GM18502 (cell line): Measurements from ENCODE around the gene HDLBP.
"Not testable (repeated sequence)": the region's sequence is repeated elsewhere in the genome, so short reads cannot be mapped to it uniquely, and the experiment has no call there.

ENCODE experiments used
- ATAC-seq: cut with Tn5 transposase; IDR thresholded peaks from one replicate; pipeline ENCODE4 v1.9.1; 2021; ENCODE audit warnings: mild to moderate bottlenecking; ENCODE audit not compliant: unreplicated experiment, poor library complexity

The HDLBP gene

DNA sequence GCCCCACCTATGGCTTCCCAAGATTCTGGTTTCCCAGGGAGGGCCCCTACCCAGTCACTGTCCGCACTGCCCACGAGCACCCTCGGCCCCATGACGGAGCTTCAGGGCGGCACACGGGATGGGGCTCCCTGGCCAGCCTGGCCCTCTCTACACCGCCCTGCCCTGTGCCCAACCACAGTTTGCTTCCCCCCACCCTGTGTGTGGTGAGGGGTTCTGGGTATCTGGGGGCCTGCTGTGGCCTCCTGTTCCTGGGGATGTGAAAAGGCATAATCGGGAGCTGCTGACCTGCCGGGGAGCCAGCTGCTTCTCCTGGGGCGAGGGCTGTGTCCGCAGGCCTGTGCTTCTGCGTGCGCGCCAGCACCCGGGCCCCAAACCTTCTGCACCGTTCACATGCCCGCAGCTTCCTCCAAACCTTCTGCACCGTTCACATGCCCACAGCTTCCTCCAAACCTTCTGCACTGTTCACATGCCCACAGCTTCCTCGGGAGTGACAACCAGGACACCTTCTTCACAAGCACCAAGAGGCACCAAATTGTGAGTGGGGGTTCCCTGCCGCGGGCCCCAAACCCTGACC, 114.6 kb downstream of the HDLBP start:
- ATAC-seq: no peak

- ATAC-seq: no peak
Measured at GRCh38 chr2:241199897-241200821, 115.3 kb downstream of the HDLBP start.

DNA sequence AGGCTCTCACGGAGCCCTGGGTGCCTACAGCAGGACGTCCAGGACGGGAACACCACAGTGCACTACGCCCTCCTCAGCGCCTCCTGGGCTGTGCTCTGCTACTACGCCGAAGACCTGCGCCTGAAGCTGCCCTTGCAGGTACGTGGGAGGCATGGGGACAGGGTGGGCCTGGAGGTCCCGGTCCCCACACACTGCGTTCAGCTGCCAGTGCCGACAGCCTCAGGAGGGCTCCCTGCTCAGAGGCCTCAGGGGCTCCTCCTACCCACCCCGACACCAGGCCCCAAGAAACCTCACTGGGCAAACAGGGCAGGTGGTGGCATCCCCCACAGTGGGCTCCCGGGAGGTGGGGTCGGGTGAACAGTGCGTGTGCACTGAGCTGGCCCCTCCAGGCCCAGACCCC, 116.2 kb downstream of the HDLBP start:
- ATAC-seq: no peak

DNA sequence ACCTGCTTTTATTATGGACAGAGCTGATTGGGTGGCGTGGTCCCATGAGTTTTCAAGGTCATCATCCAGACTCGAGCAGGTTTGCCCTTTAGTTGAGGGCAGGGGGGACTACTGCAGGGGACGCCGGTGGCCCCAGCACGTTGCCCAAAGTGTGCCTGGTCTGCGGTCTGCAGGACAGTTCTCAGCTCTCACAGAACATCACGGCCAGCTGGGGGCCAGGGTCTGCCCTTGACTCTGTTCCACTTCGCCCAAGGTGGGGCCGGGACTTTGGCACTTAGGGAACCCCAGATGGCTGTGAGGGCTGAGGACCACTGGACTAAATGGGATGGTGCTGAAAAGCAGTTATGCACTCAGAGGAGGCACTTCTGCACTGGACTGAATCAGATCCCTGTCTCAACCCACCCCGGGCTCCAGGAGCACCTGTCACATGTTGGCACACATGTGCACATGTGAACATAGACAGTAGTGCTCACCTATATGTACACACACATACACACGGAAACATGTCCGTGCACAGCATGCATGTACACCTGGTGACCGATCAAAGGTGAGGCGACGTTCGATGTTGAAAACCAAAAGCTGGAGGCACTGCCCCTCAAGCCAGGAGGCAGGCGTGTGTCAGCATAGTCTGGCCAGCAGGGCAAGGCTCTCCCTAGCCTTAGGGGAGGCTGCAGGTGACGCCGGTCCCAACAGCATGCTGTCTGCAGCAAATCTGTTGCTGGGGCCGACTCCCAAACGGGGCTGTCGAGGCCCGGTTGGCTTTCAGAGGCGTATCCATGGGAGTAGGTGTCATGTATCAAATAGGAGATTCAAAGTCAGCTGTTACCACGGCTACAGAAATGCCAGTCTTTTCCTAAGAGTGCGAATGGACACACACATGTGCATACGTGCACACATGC, 116.8 kb downstream of the HDLBP start:
- ATAC-seq: no peak

- no peak for ATAC-seq
Measured at GRCh38 chr2:241197947-241198346, 117.5 kb downstream of the HDLBP start.

DNA sequence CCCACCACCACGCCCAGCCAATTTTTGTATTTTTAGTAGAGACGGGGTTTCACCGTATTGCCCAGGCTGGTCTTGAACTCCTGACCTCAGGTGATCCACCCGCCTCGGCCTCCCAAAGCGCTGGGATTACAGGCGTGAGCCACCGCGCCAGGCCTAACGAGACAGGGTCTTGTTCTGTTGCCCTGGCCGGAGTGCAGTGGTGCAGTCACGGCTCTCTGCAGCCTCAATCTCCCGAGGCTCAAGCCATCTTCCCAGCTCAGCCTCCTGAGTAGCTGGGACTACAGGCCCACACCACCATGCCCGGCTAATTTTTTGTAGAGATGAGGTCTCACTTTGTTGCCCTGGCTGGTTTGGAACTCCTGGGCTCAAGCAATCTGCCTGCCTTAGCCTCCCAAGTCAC, 118.2 kb downstream of the HDLBP start:
- not testable (repeated sequence) for ATAC-seq

- no peak for ATAC-seq
Measured at GRCh38 chr2:241195506-241196130, 119.9 kb downstream of the HDLBP start.

GRCh38 chr2:241194811-241195210, 120.7 kb downstream of the HDLBP start:
- ATAC-seq: no peak

GRCh38 chr2:241193271-241193670, 122.2 kb downstream of the HDLBP start:
- no peak for ATAC-seq

DNA sequence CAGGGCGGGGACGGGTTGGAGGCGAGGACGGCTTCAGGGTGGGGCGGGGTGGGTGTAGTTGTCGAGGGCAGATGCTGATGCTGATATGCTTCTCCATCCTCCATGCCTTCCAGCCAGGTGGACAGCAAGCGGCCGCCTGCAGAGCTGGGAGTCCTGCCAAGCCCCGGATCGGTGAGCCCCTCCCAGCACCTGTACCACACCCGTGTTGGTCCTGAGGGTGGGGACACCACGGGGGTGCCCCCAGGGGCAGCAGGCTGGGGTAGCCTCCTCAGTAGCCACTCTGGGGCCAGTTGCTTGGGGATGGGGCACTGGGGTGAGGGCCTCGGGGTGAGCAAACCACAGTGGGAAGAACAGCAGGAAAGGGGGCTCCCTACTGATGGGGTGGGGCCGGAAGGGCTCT, 124.4 kb downstream of the HDLBP start:
- ATAC-seq: no peak

DNA sequence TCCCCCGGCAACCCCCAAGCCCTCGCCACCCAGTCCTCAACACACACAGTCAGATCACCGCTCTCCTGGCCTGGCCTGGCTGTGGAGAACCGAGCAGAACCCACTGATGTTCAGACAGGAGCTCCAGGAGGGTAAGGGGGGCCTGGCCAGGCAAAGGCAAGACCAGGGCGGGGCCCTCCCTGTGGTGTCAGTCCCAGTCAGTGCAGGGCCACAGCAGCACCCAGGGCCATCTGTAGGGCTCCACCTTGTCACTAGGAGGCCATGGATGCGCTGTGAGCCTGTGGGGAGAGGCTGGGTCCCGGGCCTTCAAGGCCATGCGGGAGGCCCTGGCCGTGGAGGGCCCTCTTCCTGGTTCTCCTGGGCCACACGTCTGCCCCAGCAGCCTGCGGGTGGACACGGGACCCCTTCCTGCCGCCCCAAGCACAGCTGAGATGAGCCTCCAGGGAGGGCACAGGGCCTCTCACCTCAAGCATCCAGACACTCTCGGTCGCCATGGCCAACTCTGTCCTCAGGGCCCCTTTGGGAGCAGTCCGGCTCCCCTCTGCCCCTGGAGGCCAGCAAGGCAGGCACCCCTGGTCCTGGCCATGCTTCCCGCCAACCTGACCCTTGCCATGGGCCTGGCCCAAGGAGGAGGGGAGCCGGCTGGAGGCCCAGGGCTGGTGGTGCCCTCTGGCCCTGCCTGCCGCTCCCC, 125.0 kb downstream of the HDLBP start:
- ATAC-seq: no peak

DNA sequence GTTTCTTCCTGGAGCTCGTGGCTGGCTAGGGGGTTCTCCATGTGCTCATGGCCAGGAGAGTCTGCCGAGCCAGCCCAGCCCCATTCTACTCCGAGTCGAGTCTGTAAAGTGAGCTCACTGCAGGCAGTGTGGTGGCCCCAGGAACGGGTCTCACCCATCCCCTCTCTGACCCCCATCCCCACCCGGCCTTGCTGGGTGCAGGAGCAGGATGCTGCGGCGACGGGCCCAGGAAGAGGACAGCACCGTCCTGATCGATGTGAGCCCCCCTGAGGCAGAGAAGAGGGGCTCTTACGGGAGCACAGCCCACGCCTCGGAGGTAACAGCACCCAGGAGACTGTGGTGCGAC, 125.6 kb downstream of the HDLBP start:
- ATAC-seq: no peak

GRCh38 chr2:241189093-241189855, 126.2 kb downstream of the HDLBP start:
- ATAC-seq: no peak

DNA sequence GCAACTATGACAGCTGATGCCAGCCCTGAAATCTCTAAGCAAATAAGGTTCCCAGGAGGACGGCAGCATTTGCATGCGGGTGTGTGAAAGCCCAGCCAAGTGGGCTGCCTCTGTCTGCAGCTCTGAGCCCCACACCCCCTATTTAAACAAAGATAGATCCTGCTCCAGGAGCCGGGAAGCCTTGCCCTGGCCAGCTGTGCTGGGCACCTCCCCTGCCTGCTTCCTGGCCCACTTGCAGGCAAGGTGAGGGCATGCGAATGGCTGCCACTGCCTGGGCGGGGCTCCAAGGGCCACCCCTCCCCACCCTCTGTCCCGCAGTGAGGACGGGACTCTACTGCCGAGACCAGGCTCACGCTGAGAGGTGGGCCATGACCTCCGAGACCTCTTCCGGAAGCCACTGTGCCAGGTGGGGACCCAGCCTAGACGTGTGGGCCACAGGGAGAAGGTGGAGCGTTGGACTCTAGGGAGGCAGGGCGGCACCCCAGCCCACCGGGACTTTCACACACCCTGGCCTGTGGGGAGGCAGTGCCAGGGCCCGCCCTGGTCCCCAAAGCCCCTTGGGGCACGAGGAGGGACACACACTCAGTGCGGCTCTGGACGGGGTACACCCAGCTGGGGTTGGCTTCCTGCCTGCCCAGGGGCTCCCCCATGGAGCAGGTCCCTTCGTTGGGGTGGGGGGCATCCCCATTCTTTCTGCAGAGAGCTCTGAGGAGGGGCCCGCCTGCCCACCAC, 126.9 kb downstream of the HDLBP start, which contains the start of gene ANO7:
TSS of gene ANO7 (plus strand) at position 317 of the 732 bp plus-strand sequence. CDS start 1,387 bp downstream, outside the sequence.
- no peak for ATAC-seq

GRCh38 chr2:241187918-241188234, 127.6 kb downstream of the HDLBP start:
- ATAC-seq: no peak

DNA sequence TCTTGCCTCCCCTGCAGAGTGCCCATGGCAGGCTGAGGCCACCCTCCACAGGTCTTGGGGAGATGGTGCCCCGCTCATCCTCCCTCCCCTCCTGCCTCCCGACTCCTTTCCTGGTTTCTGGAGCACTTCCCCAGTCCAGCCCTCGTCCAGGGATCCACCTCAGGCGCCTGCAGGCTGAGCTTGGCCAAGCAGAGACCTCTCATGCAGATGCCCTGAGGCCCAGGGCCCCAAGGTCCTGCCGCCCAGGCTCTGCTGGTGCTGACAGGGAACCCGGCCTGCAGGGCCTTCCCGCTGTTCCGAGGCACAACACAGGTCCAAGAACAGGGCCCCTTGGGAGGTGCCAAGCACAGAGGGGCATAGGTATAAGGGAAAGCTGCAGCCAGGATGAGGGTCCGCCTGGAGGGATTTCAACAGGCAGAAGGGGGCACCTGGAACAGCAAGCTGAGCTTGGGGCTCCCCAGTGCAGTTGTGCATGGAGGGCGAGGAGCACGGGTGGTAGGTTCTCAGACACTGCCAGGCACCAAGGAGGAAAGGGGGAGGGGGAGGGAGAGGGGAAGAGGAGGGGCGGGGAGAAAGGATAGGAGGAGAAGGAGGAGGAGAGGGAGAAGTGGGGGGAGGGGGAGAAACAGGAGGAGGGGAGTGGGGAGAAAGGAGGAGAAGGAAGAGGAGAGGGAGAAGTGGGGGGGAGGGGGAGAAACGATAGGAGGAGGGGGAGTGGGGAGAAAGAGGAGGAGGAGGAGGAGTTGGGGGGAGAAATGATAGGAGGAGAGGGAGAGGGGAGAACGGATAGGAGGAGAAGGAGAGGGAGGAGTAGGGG, 128.2 kb downstream of the HDLBP start:
- no peak for ATAC-seq

DNA sequence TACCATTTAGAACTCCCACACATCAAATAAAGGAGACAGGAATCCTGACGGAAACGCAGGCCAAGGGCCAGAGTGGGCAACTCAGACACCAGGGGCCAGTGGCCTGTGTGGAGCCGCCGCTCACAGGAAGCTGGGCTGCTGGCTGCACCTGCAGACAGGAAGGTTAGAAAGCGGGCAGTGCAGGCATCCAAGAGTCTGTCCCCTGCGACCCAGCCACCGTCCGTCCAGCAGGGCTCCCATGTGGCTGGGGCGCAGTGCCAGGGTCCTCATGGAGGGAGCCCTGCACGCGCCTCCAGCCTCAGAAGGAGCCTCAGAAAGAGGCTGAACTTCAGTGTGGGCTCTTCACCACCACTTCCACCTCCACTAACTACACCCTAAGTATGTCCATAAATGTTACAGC, 129.5 kb downstream of the HDLBP start:
- no peak for ATAC-seq

GRCh38 chr2:241184901-241185300, 130.6 kb downstream of the HDLBP start:
- no peak for ATAC-seq
